NT2/D1 (cell line): ENCODE data around the gene GRB10.

ENCODE experiments used
- DNase-seq: peaks from one replicate; pipeline ENCODE4 v3.0.0-alpha.2; 2011; ENCODE audit warnings: low read depth, low spot score
- H3K27me3 ChIP-seq: 2 replicates; pipeline ENCODE4 v1.6.0; 2011; ENCODE audit warnings: mild to moderate bottlenecking; ENCODE audit not compliant: insufficient read length, insufficient read depth
- H3K36me3 ChIP-seq: 2 replicates; pipeline ENCODE4 v1.6.1; 2011; ENCODE audit warnings: mild to moderate bottlenecking, low read length, mixed read lengths; ENCODE audit not compliant: insufficient read depth, insufficient read length
- H3K4me1 ChIP-seq: 2 replicates; pipeline ENCODE4 v1.5.1; 2011; ENCODE audit not compliant: insufficient read depth, insufficient read length
- H3K4me3 ChIP-seq: 2 replicates; pipeline ENCODE4 v1.5.1; 2011; ENCODE audit warnings: low read depth; ENCODE audit not compliant: insufficient read length
- H3K9ac ChIP-seq: 2 replicates; pipeline ENCODE4 v1.6.0; 2011; ENCODE audit warnings: low read depth; ENCODE audit not compliant: insufficient read length
- H3K9me3 ChIP-seq: 2 replicates; pipeline ENCODE4 v1.5.1; 2011; ENCODE audit warnings: mild to moderate bottlenecking, low read length; ENCODE audit not compliant: insufficient read depth
- SUZ12 ChIP-seq: IDR thresholded peaks from 2 replicates; pipeline ENCODE4 v1.6.1; 2011; ENCODE audit not compliant: insufficient read length, insufficient read depth; ENCODE audit errors: extremely low read depth
- YY1 ChIP-seq: IDR thresholded peaks from 2 replicates; pipeline ENCODE4 v1.6.1; 2011; ENCODE audit not compliant: insufficient read length, insufficient read depth
- ZNF274 ChIP-seq: IDR thresholded peaks from 2 replicates; pipeline ENCODE4 v1.6.1; 2011; ENCODE audit warnings: mild to moderate bottlenecking, low read depth, low read length

GRB10 gene

GRCh38 chr7:50625360-50625759, 157.3 kb downstream of the GRB10 start:
- Histone ChIP-seq H3K36me3 (peaks cover 40% of the 10 kb centered on the region), H3K4me1 (peaks cover 4% of the 10 kb centered on the region), H3K9ac (no peak overlapping the region), H3K9me3 (no peaks in the 10 kb centered on the region), H3K4me3 (no peak overlapping the region), H3K27me3 (no peaks in the 10 kb centered on the region)
- TF ChIP-seq SUZ12 (no peak), YY1 (no peak), ZNF274 (no peak)
- DNase-seq, result no peak

GRCh38 chr7:50622821-50623220, 159.9 kb downstream of the GRB10 start:
- no peak for DNase-seq
- TF ChIP-seq SUZ12 (no peak), YY1 (no peak), ZNF274 (no peak)
- Histone ChIP-seq H3K27me3 (no peaks in the 10 kb centered on the region), H3K36me3 (peaks cover 51% of the 10 kb centered on the region), H3K4me1 (peaks cover 1% of the 10 kb centered on the region), H3K9me3 (no peaks in the 10 kb centered on the region), H3K4me3 (no peak overlapping the region), H3K9ac (no peak overlapping the region)

GRCh38 chr7:50621973-50622490, 160.7 kb downstream of the GRB10 start:
- Histone ChIP-seq H3K36me3 (peaks cover 55% of the 10 kb centered on the region), H3K27me3 (no peaks in the 10 kb centered on the region), H3K4me1 (no peaks in the 10 kb centered on the region), H3K9ac (no peak overlapping the region), H3K9me3 (no peaks in the 10 kb centered on the region), H3K4me3 (no peak overlapping the region)
- TF ChIP-seq SUZ12 (no peak), ZNF274 (no peak), YY1 (no peak)
- DNase-seq, result no peak

- TF ChIP-seq YY1, result no peak
- TF ChIP-seq SUZ12, result no peak
- TF ChIP-seq ZNF274, result no peak
- Histone ChIP-seq H3K36me3 (peaks cover 55% of the 10 kb centered on the region), H3K4me1 (no peaks in the 10 kb centered on the region), H3K9me3 (no peaks in the 10 kb centered on the region), H3K9ac (no peak overlapping the region), H3K4me3 (no peak overlapping the region), H3K27me3 (no peaks in the 10 kb centered on the region)
- no peak for DNase-seq
Measured at GRCh38 chr7:50621206-50621605, 161.5 kb downstream of the GRB10 start.

- no peak for DNase-seq
Measured at GRCh38 chr7:50620433-50620832, 162.3 kb downstream of the GRB10 start.

GRCh38 chr7:50619684-50620083, 163.0 kb downstream of the GRB10 start:
- Histone ChIP-seq H3K4me1 (no peaks in the 10 kb centered on the region), H3K9ac (no peak overlapping the region), H3K36me3 (peaks cover 58% of the 10 kb centered on the region), H3K9me3 (no peaks in the 10 kb centered on the region), H3K27me3 (no peaks in the 10 kb centered on the region), H3K4me3 (no peak overlapping the region)
- no peak for DNase-seq
- TF ChIP-seq ZNF274 (no peak), SUZ12 (no peak), YY1 (no peak)

More at GRCh38 chr7:50620433-50620832, 162.3 kb downstream of the GRB10 start:
- Histone ChIP-seq H3K27me3 (no peaks in the 10 kb centered on the region), H3K9ac (no peak overlapping the region), H3K4me1 (no peaks in the 10 kb centered on the region), H3K9me3 (no peaks in the 10 kb centered on the region), H3K4me3 (no peak overlapping the region), H3K36me3 (peaks cover 55% of the 10 kb centered on the region)
- TF ChIP-seq ZNF274, result no peak
- TF ChIP-seq SUZ12, result no peak
- no peak for TF ChIP-seq YY1

- Histone ChIP-seq H3K4me1 (no peaks in the 10 kb centered on the region), H3K9ac (no peak overlapping the region), H3K27me3 (no peaks in the 10 kb centered on the region), H3K9me3 (no peaks in the 10 kb centered on the region), H3K4me3 (no peak overlapping the region), H3K36me3 (peaks cover 63% of the 10 kb centered on the region)
- no peak for DNase-seq
- no peak for TF ChIP-seq YY1
Measured at GRCh38 chr7:50618281-50618680, 164.4 kb downstream of the GRB10 start.
